OCI-LY3 (cell line): ENCODE measurements around the gene ANKRD17.
"Not testable (repeated sequence)": the region's sequence is repeated elsewhere in the genome, so short reads cannot be mapped to it uniquely, and the experiment has no call there.

Experiments
- H2AFZ ChIP-seq: fragments of 200-600, 300-600 bp; shearing (Covaris generic); 2 replicates; pipeline ENCODE4 v1.6.0; 2014; ENCODE audit warnings: antibody characterized with exemption, low read depth, low read length
- H3K27ac ChIP-seq: fragments of 200-600, 300-600 bp; sonication (generic); 2 replicates; pipeline ENCODE4 v1.5.1; 2014; ENCODE audit warnings: mild to moderate bottlenecking, low read length, moderate library complexity, mixed read lengths
- H3K27me3 ChIP-seq: fragments of 200-600, 300-600 bp; sonication (generic); 2 replicates; pipeline ENCODE4 v1.6.1; 2014; ENCODE audit warnings: low read depth, low read length, mixed read lengths
- H3K36me3 ChIP-seq: fragments of 200-600, 300-600 bp; sonication (generic); replicated peaks from 2 replicates; pipeline ENCODE3; 2014; ENCODE audit warnings: low read depth, low read length, mixed read lengths
- H3K4me1 ChIP-seq: fragments of 300-600, 200-600 bp; sonication (generic); 2 replicates; pipeline ENCODE4 v1.6.1; 2014; ENCODE audit warnings: low read length, mixed read lengths
- H3K4me2 ChIP-seq: fragments of 200-600, 300-600 bp; sonication (generic); 2 replicates; pipeline ENCODE4 v1.6.1; 2014; ENCODE audit warnings: low read length, mixed read lengths
- H3K4me3 ChIP-seq: fragments of 300-600, 200-600 bp; sonication (generic); 2 replicates; pipeline ENCODE4 v1.5.1; 2014; ENCODE audit warnings: antibody characterized with exemption, mild to moderate bottlenecking, low read length, moderate library complexity
- H3K79me2 ChIP-seq: fragments of 300-600, 200-600 bp; shearing (Covaris generic); 2 replicates; pipeline ENCODE4 v1.6.1; 2014; ENCODE audit warnings: mild to moderate bottlenecking, low read length, mixed read lengths
- H3K9ac ChIP-seq: fragments of 300-600, 200-600 bp; shearing (Covaris generic); 2 replicates; pipeline ENCODE4 v1.6.0; 2014; ENCODE audit warnings: mild to moderate bottlenecking, low read length, moderate library complexity
- H3K9me3 ChIP-seq: fragments of 200-600, 300-600 bp; shearing (Covaris generic); 2 replicates; pipeline ENCODE4 v1.6.1; 2014; ENCODE audit warnings: low read length, mixed read lengths; ENCODE audit not compliant: insufficient read depth
- H4K20me1 ChIP-seq: fragments of 200-600, 300-600 bp; sonication (generic); 2 replicates; pipeline ENCODE4 v1.6.1; 2016; ENCODE audit warnings: low read length, mixed read lengths; ENCODE audit not compliant: insufficient read depth
- CTCF ChIP-seq: fragments of 200-600, 300-600 bp; sonication (generic); IDR thresholded peaks from 2 replicates; pipeline ENCODE4 v1.5.1; 2014; ENCODE audit warnings: antibody characterized with exemption, low read length, low read depth
- EZH2phosphoT487 ChIP-seq: fragments of 200-600 bp; shearing (Covaris generic); IDR thresholded peaks from 2 replicates; pipeline ENCODE4 v1.6.1; 2018; ENCODE audit warnings: antibody characterized with exemption, mixed run types, low read depth

Gene ANKRD17

GRCh38 chr4:73208376-73208775 lies 50.2 kb downstream of the ANKRD17 start:
- Histone ChIP-seq H3K36me3 (peaks cover 4% of the 10 kb centered on the region), H3K4me3 (no peak overlapping the region), H3K27me3 (no peaks in the 10 kb centered on the region), H3K9me3 (no peaks in the 10 kb centered on the region), H3K9ac (no peak overlapping the region), H3K27ac (no peak overlapping the region), H4K20me1 (peaks cover 42% of the 10 kb centered on the region), H3K79me2 (peaks cover 99% of the 10 kb centered on the region), H3K4me2 (no peak overlapping the region), H3K4me1 (peaks cover 5% of the 10 kb centered on the region; the same call in 1 of the 2 replicates), H2AFZ (no peak overlapping the region)
- TF ChIP-seq CTCF: no peak
- TF ChIP-seq EZH2phosphoT487: no peak

GRCh38 chr4:73206236-73206635 lies 52.4 kb downstream of the ANKRD17 start:
- H3K27me3 ChIP-seq: no peaks in the 10 kb centered on the region
- H2AFZ ChIP-seq: no peak overlapping the region
- H3K4me3 ChIP-seq: no peak overlapping the region
- H3K79me2 ChIP-seq: peaks cover 100% of the 10 kb centered on the region
- peaks cover 59% of the 10 kb centered on the region for H4K20me1 ChIP-seq
- H3K9ac ChIP-seq: no peak overlapping the region
- no peaks in the 10 kb centered on the region for H3K9me3 ChIP-seq
- peaks cover 17% of the 10 kb centered on the region for H3K36me3 ChIP-seq
- no peak overlapping the region for H3K27ac ChIP-seq
- TF ChIP-seq EZH2phosphoT487 (no peak), CTCF (no peak)
- H3K4me2 ChIP-seq: no peak overlapping the region
- H3K4me1 ChIP-seq: peaks cover 5% of the 10 kb centered on the region; the same call in 1 of the 2 replicates

- Histone ChIP-seq H3K9ac (no peak overlapping the region), H3K4me2 (no peak overlapping the region), H3K36me3 (peaks cover 17% of the 10 kb centered on the region), H3K4me1 (peaks cover 5% of the 10 kb centered on the region; the same call in 1 of the 2 replicates), H3K9me3 (no peaks in the 10 kb centered on the region), H2AFZ (no peak overlapping the region), H3K27me3 (no peaks in the 10 kb centered on the region), H3K79me2 (peaks cover 99% of the 10 kb centered on the region), H4K20me1 (peaks cover 53% of the 10 kb centered on the region), H3K27ac (no peak overlapping the region), H3K4me3 (no peak overlapping the region)
- no peak for TF ChIP-seq EZH2phosphoT487
- TF ChIP-seq CTCF: no peak
These were observed 53.1 kb downstream of the ANKRD17 start for GRCh38 chr4:73205482-73205881.

GRCh38 chr4:73203976-73204375 lies 54.6 kb downstream of the ANKRD17 start:
- H3K9ac ChIP-seq, H3K4me2 ChIP-seq, H2AFZ ChIP-seq, H3K4me1 ChIP-seq, H3K9me3 ChIP-seq, H3K4me3 ChIP-seq, H3K27ac ChIP-seq, H3K27me3 ChIP-seq: not testable (repeated sequence)
- Histone ChIP-seq H3K36me3 (peaks cover 17% of the 10 kb centered on the region), H3K79me2 (peaks cover 99% of the 10 kb centered on the region), H4K20me1 (peaks cover 50% of the 10 kb centered on the region)

- no peaks in the 10 kb centered on the region for H3K27me3 ChIP-seq
- H3K9ac ChIP-seq: no peak overlapping the region
- TF ChIP-seq CTCF (no peak), EZH2phosphoT487 (no peak)
- H3K4me1 ChIP-seq: peaks cover 24% of the 10 kb centered on the region
- H3K4me2 ChIP-seq: no peak overlapping the region
- no peak overlapping the region for H2AFZ ChIP-seq
- H3K36me3 ChIP-seq: peaks cover 4% of the 10 kb centered on the region
- no peaks in the 10 kb centered on the region for H3K9me3 ChIP-seq
- no peak overlapping the region for H3K27ac ChIP-seq
- peaks cover 96% of the 10 kb centered on the region for H3K79me2 ChIP-seq
- no peak overlapping the region for H3K4me3 ChIP-seq
- peaks cover 41% of the 10 kb centered on the region for H4K20me1 ChIP-seq
These were observed 61.4 kb downstream of the ANKRD17 start for GRCh38 chr4:73197220-73197619.
